ENCODE results near the gene STOM. TPM values are rescaled to one million over a fixed set of nuclear protein-coding genes. Genes with fewer than 3 reads are reported as not detected.
A peak's percentile ranks its signal among the peaks of the same experiment; 100 is the strongest.

STOM gene
- total RNA-seq, 2 donors from 2014 or later: 58.7 to 110 TPM

DNA sequence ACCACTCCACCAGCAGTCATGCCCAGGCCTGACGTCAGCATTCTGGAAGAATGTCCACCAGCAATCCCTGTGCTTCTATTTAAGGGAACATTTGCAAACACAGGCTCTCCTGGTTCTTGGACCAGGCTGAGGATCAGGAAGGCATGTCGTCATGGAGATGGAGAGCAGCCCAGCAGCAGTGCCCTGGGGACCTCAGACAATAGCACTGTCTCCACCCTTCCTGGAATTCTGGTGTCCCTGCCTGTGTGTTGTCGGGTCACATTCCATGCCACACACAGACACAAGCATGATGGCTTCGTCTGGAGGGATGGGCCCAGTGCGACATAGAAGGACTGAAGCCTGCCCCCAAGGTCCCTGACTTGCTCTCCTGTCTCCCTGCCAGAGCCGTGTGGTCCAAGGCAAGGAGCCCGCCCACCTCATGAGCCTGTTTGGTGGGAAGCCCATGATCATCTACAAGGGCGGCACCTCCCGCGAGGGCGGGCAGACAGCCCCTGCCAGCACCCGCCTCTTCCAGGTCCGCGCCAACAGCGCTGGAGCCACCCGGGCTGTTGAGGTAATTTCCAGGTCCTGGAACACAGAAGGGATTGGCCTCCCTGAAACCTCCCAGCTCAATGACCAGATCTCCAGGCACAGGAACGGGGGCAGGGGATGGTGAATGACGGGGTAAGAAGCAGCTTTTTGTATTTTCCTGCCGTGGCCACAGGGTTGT is 43.8 kb downstream of the STOM start:
- H3K27me3 ChIP-seq: no peaks in the 10 kb centered on the region
- intact Hi-C loops (cut with DNase I): no loop called here
- peak overlapping the region; percentile 58 for H3K27ac ChIP-seq
- TF ChIP-seq, protein P1, sequence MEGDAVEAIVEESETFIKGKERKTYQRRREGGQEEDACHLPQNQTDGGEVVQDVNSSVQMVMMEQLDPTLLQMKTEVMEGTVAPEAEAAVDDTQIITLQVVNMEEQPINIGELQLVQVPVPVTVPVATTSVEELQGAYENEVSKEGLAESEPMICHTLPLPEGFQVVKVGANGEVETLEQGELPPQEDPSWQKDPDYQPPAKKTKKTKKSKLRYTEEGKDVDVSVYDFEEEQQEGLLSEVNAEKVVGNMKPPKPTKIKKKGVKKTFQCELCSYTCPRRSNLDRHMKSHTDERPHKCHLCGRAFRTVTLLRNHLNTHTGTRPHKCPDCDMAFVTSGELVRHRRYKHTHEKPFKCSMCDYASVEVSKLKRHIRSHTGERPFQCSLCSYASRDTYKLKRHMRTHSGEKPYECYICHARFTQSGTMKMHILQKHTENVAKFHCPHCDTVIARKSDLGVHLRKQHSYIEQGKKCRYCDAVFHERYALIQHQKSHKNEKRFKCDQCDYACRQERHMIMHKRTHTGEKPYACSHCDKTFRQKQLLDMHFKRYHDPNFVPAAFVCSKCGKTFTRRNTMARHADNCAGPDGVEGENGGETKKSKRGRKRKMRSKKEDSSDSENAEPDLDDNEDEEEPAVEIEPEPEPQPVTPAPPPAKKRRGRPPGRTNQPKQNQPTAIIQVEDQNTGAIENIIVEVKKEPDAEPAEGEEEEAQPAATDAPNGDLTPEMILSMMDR (IDR thresholded peaks at IDR 0.05): no peak
- H3K4me1 ChIP-seq: no peaks in the 10 kb centered on the region
- H3K36me3 ChIP-seq: peaks cover 28% of the 10 kb centered on the region
- no peaks in the 10 kb centered on the region for H3K9me3 ChIP-seq
- H3K4me3 ChIP-seq: no peak overlapping the region
- no peak overlapping the region for H3K9ac ChIP-seq (ENCODE audit: low read depth in 2 of 2, low read length in 2 of 2)
- DNase-seq: peak; percentile 62

DNA sequence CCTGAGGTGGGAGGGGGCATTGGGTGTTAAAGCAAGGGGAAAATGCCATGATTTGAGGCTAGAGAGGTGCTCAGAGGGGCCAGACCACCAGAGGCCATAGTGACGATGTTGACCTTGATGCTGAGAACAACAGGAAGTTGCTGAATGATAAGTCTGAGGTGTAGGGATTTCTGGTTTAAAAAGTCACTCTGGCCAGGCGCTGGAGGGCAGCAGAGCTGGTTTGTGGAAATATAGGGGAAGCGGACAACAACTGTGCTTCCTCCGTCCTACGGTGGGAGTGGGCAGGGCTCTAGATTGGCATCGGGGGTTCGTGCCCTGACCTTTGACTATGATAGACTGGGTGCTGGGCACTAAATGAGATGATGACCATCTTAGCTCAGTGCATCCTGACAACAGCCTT is 44.7 kb downstream of the STOM start:
- Histone ChIP-seq H3K27me3 (no peaks in the 10 kb centered on the region), H3K9me3 (no peaks in the 10 kb centered on the region), H3K9ac (ENCODE audit: low read depth in 2 of 2, low read length in 2 of 2) (no peak overlapping the region), H3K27ac (peak overlapping the region; percentile 58), H3K36me3 (peaks cover 28% of the 10 kb centered on the region), H3K4me1 (no peaks in the 10 kb centered on the region), H3K4me3 (no peak overlapping the region)
- intact Hi-C loops (cut with DNase I): no loop called here
- TF ChIP-seq, protein P1 (IDR thresholded peaks at IDR 0.05): no peak
- DNase-seq: no peak

DNA sequence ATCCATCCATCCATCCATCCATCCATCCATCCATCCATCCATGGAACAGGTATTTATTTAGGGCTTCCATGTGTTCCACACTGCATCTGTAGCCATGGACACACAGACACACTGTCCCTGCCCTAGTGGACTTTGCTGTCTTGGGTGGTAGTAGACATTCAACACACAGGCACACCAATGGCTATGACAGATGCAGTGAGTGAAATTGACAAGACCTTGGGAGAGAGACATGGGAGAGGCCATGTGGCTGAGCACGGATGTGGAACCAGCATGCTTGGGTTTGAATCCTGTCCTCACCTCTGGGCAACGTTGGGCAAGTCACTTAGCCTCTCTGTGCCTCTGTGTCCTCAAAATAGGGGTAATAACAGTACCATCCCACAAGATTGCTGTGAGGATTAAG is 45.3 kb downstream of the STOM start:
- no peak overlapping the region for H3K4me3 ChIP-seq
- TF ChIP-seq, protein P1 (IDR thresholded peaks at IDR 0.05): no peak
- H3K36me3 ChIP-seq: peaks cover 21% of the 10 kb centered on the region
- DNase-seq: no peak
- no peaks in the 10 kb centered on the region for H3K9me3 ChIP-seq
- H3K4me1 ChIP-seq: no peaks in the 10 kb centered on the region
- intact Hi-C loops (cut with DNase I): loop anchor here (5.0 kb wide), 1 partner anchor 47 kb away; no protein-coding TSS in a partner anchor
- H3K9ac ChIP-seq (ENCODE audit: low read depth in 2 of 2, low read length in 2 of 2): no peak overlapping the region
- H3K27ac ChIP-seq: peak overlapping the region; percentile 58
- no peaks in the 10 kb centered on the region for H3K27me3 ChIP-seq

DNA sequence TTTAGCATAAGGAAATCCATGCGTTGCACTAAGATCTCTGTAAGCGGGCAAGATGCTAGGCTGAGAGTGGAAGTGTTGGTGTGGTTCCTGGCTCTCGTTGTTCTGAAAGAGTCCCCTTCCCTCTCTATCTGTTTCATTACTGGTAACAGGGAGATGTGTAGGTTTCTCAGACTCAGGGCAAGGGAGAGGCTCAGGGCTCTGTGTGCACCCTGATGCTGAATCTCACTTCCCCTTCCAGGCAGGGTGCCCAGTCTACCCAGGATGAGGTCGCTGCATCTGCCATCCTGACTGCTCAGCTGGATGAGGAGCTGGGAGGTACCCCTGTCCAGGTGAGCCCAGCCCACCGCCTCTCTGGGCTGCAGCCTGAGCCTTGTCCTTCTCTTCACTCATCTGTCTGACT is 45.7 kb downstream of the STOM start:
- Histone ChIP-seq H3K27ac (no peak overlapping the region), H3K36me3 (peaks cover 17% of the 10 kb centered on the region), H3K4me1 (no peaks in the 10 kb centered on the region), H3K4me3 (no peak overlapping the region), H3K27me3 (no peaks in the 10 kb centered on the region), H3K9me3 (no peaks in the 10 kb centered on the region), H3K9ac (ENCODE audit: low read depth in 2 of 2, low read length in 2 of 2) (no peak overlapping the region)
- intact Hi-C loops (cut with DNase I): loop anchor here (5.0 kb wide), 1 partner anchor 47 kb away; no protein-coding TSS in a partner anchor
- TF ChIP-seq, protein P1 (IDR thresholded peaks at IDR 0.05): no peak
- no peak for DNase-seq

DNA sequence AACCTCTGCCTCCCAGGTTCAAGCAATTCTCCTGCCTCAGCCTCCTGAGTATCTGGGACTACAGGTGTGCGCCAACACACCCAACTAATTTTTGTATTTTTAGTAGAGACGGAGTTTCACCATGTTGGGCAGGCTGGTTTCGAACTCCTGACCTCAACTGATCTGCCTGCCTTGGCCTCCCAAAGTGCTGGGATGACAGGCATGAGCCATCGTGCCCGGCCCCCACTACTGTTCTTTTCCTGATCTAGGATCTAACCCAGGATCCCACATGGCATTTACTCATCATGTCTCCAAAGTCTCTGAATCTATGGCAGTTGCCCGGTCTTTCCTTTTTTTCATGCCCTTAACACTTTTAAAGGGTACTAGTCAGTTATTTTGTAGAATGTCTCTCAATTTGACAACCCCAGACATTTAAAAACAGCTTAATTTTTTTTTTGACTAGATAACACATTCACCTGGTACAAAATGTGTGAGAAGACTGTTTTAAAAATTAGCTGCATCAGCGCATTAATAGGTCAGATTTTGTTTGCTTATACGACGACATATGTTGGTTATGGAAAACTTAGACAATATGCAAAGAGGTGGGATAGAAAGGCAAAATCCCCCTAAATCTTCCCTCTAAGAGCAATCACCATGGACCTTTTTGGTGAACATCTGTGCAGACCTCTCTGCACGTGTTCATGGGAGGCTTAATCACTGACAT is 46.5 kb downstream of the STOM start:
- intact Hi-C loops (cut with DNase I): loop anchor here (5.0 kb wide), 1 partner anchor 46 kb away; no protein-coding TSS in a partner anchor
- Histone ChIP-seq H3K27me3 (no peaks in the 10 kb centered on the region), H3K27ac (peak overlapping the region; percentile 53), H3K4me1 (no peaks in the 10 kb centered on the region), H3K9ac (ENCODE audit: low read depth in 2 of 2, low read length in 2 of 2) (no peak overlapping the region), H3K9me3 (no peaks in the 10 kb centered on the region), H3K4me3 (no peak overlapping the region), H3K36me3 (peaks cover 13% of the 10 kb centered on the region)
- DNase-seq: no peak
- TF ChIP-seq, protein P1 (IDR thresholded peaks at IDR 0.05): no peak
